Measurements from ENCODE around the gene FBXL20.

- TF ChIP-seq, protein P1, sequence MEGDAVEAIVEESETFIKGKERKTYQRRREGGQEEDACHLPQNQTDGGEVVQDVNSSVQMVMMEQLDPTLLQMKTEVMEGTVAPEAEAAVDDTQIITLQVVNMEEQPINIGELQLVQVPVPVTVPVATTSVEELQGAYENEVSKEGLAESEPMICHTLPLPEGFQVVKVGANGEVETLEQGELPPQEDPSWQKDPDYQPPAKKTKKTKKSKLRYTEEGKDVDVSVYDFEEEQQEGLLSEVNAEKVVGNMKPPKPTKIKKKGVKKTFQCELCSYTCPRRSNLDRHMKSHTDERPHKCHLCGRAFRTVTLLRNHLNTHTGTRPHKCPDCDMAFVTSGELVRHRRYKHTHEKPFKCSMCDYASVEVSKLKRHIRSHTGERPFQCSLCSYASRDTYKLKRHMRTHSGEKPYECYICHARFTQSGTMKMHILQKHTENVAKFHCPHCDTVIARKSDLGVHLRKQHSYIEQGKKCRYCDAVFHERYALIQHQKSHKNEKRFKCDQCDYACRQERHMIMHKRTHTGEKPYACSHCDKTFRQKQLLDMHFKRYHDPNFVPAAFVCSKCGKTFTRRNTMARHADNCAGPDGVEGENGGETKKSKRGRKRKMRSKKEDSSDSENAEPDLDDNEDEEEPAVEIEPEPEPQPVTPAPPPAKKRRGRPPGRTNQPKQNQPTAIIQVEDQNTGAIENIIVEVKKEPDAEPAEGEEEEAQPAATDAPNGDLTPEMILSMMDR (IDR thresholded peaks at IDR 0.05) = no peak
- TF ChIP-seq POLR2A (IDR thresholded peaks at IDR 0.05) = no peak
Observed at GRCh38 chr17:39236450-39236927, 164.9 kb downstream of the FBXL20 start.
